Astrocyte (in vitro differentiated cells and primary cell): Measurements from ENCODE around the gene HOGA1. TPM values are rescaled to one million over a fixed set of nuclear protein-coding genes. Genes with fewer than 3 reads are reported as not detected.

Source experiments
- DNase-seq: peaks from one replicate; pipeline ENCODE4 v3.0.0-alpha.2; 2010; ENCODE audit warnings: low read depth
- FAIRE-seq: peaks from 2 replicates; lab custom pipeline; 2011; peaks lifted over from hg19 to GRCh38; lab: Jason Lieb, UNC
- H2AFZ ChIP-seq: 2 replicates; pipeline ENCODE4 v1.6.0; 2012; ENCODE audit warnings: low read depth, low read length, inconsistent platforms
- H3K27ac ChIP-seq: 2 replicates; pipeline ENCODE4 v1.5.1; 2011; ENCODE audit warnings: low read depth, low read length, inconsistent platforms
- H3K27me3 ChIP-seq: 2 replicates; pipeline ENCODE4 v1.6.0; 2011; ENCODE audit warnings: low read length, inconsistent platforms; ENCODE audit not compliant: insufficient read depth
- H3K36me3 ChIP-seq: 2 replicates; pipeline ENCODE4 v1.5.1; 2011; ENCODE audit warnings: low read length, inconsistent platforms; ENCODE audit not compliant: insufficient read depth
- H3K4me1 ChIP-seq: 2 replicates; pipeline ENCODE4 v1.5.1; 2011; ENCODE audit warnings: low read length, inconsistent platforms; ENCODE audit not compliant: insufficient read depth
- H3K4me2 ChIP-seq: 2 replicates; pipeline ENCODE4 v1.6.0; 2012; ENCODE audit warnings: low read length, inconsistent platforms
- H3K4me3 ChIP-seq: 2 replicates; pipeline ENCODE4 v1.5.1; 2011; ENCODE audit warnings: low read depth, mild to moderate bottlenecking, low read length, inconsistent platforms; ENCODE audit not compliant: insufficient read depth
- H3K79me2 ChIP-seq: 2 replicates; pipeline ENCODE4 v1.6.0; 2012; ENCODE audit warnings: mild to moderate bottlenecking, low read length, inconsistent platforms; ENCODE audit not compliant: insufficient read depth
- H3K9ac ChIP-seq: 2 replicates; pipeline ENCODE4 v1.6.0; 2012; ENCODE audit warnings: mild to moderate bottlenecking, low read length, inconsistent platforms
- H3K9me3 ChIP-seq: 2 replicates; pipeline ENCODE4 v1.5.1; 2012; ENCODE audit warnings: low read depth, mild to moderate bottlenecking, low read length, inconsistent platforms; ENCODE audit not compliant: insufficient read depth
- H4K20me1 ChIP-seq: 2 replicates; pipeline ENCODE4 v1.6.0; 2012; ENCODE audit warnings: low read length, inconsistent platforms; ENCODE audit not compliant: insufficient read depth
- H3K27ac Mint-ChIP-seq: one replicate; pipeline ENCODE4 v1.8.0; 2021; ENCODE audit warnings: mild to moderate bottlenecking, mixed read lengths; ENCODE audit not compliant: unreplicated experiment
- H3K27me3 Mint-ChIP-seq: one replicate; pipeline ENCODE4 v1.8.0; 2021; ENCODE audit warnings: low read depth, mixed read lengths; ENCODE audit not compliant: unreplicated experiment
- H3K36me3 Mint-ChIP-seq: one replicate; pipeline ENCODE4 v1.8.0; 2021; ENCODE audit warnings: low read depth, mixed read lengths; ENCODE audit not compliant: unreplicated experiment
- H3K4me1 Mint-ChIP-seq: one replicate; pipeline ENCODE4 v1.8.0; 2021; ENCODE audit warnings: low read depth, mixed read lengths; ENCODE audit not compliant: unreplicated experiment
- H3K4me3 Mint-ChIP-seq: one replicate; pipeline ENCODE4 v1.8.0; 2021; ENCODE audit warnings: mild to moderate bottlenecking, moderate library complexity, mixed read lengths; ENCODE audit not compliant: unreplicated experiment
- H3K9me3 Mint-ChIP-seq: one replicate; pipeline ENCODE4 v1.8.0; 2021; ENCODE audit warnings: mild to moderate bottlenecking, mixed read lengths; ENCODE audit not compliant: unreplicated experiment
- CTCF ChIP-seq: IDR thresholded peaks from 2 replicates; pipeline ENCODE4 v1.5.1; 2011; ENCODE audit warnings: low read depth, mild to moderate bottlenecking, inconsistent platforms, low read length, moderate library complexity; ENCODE audit not compliant: insufficient read depth
- EZH2 ChIP-seq: IDR thresholded peaks from 2 replicates; pipeline ENCODE4 v1.6.1; 2012; ENCODE audit warnings: mild to moderate bottlenecking, low read length, inconsistent platforms; ENCODE audit not compliant: insufficient read depth
- total RNA-seq: library from RNA; stranded (reverse); gene quantifications from 2 replicates; pipeline ENCODE4 v1.2.1, GENCODE V29; 2021

HOGA1 gene
- total RNA-seq, 1 donor from 2014 or later: 0.23 TPM

- Histone ChIP-seq H3K4me1 (no peaks in the 10 kb centered on the region), H4K20me1 (no peaks in the 10 kb centered on the region), H3K27me3 (no peaks in the 10 kb centered on the region), H3K27ac (no peak overlapping the region), H3K9me3 (no peaks in the 10 kb centered on the region), H2AFZ (no peak overlapping the region), H3K79me2 (no peaks in the 10 kb centered on the region), H3K9ac (no peak overlapping the region), H3K4me2 (no peak overlapping the region), H3K4me3 (no peak overlapping the region), H3K36me3 (no peaks in the 10 kb centered on the region)
- no peak overlapping the region for H3K4me3 Mint-ChIP-seq
- FAIRE-seq: no peak
- peaks cover 3% of the 10 kb centered on the region for H3K36me3 Mint-ChIP-seq
- DNase-seq: no peak
- H3K9me3 Mint-ChIP-seq: no peaks in the 10 kb centered on the region
- H3K27me3 Mint-ChIP-seq: no peaks in the 10 kb centered on the region
- TF ChIP-seq EZH2: no peak
- no peak for TF ChIP-seq CTCF
- H3K27ac Mint-ChIP-seq: no peak overlapping the region
- peaks cover 1% of the 10 kb centered on the region for H3K4me1 Mint-ChIP-seq
These were observed 3.5 kb upstream of the HOGA1 start for GRCh38 chr10:97580421-97581367.

GRCh38 chr10:97582169-97582568 lies 2.0 kb upstream of the HOGA1 start:
- FAIRE-seq (no peak), DNase-seq (no peak)
- no peak for TF ChIP-seq CTCF
- no peak for TF ChIP-seq EZH2

GRCh38 chr10:97583476-97583875 lies 713 bp upstream of the HOGA1 start:
- H3K9me3 Mint-ChIP-seq: no peaks in the 10 kb centered on the region
- peaks cover 1% of the 10 kb centered on the region for H3K4me1 Mint-ChIP-seq
- DNase-seq (no peak), FAIRE-seq (no peak)
- Histone ChIP-seq H3K36me3 (no peaks in the 10 kb centered on the region), H3K79me2 (no peaks in the 10 kb centered on the region), H3K4me1 (no peaks in the 10 kb centered on the region), H2AFZ (no peak overlapping the region), H3K9ac (no peak overlapping the region), H3K4me3 (no peak overlapping the region), H3K27ac (no peak overlapping the region), H4K20me1 (no peaks in the 10 kb centered on the region), H3K4me2 (no peak overlapping the region), H3K9me3 (no peaks in the 10 kb centered on the region), H3K27me3 (no peaks in the 10 kb centered on the region)
- H3K27ac Mint-ChIP-seq: no peak overlapping the region
- no peak for TF ChIP-seq CTCF
- no peak for TF ChIP-seq EZH2
- peaks cover 3% of the 10 kb centered on the region for H3K36me3 Mint-ChIP-seq
- no peak overlapping the region for H3K4me3 Mint-ChIP-seq
- H3K27me3 Mint-ChIP-seq: no peaks in the 10 kb centered on the region

More at GRCh38 chr10:97582169-97582568, 2.0 kb upstream of the HOGA1 start:
- H3K4me3 Mint-ChIP-seq: no peak overlapping the region
- H3K9me3 Mint-ChIP-seq: no peaks in the 10 kb centered on the region
- Histone ChIP-seq H3K9ac (no peak overlapping the region), H3K36me3 (no peaks in the 10 kb centered on the region), H3K4me1 (no peaks in the 10 kb centered on the region), H3K27ac (no peak overlapping the region), H3K27me3 (no peaks in the 10 kb centered on the region), H2AFZ (no peak overlapping the region), H3K9me3 (no peaks in the 10 kb centered on the region), H3K79me2 (no peaks in the 10 kb centered on the region), H3K4me3 (no peak overlapping the region), H4K20me1 (no peaks in the 10 kb centered on the region), H3K4me2 (no peak overlapping the region)
- no peaks in the 10 kb centered on the region for H3K27me3 Mint-ChIP-seq
- H3K36me3 Mint-ChIP-seq: peaks cover 3% of the 10 kb centered on the region
- no peak overlapping the region for H3K27ac Mint-ChIP-seq
- H3K4me1 Mint-ChIP-seq: peaks cover 1% of the 10 kb centered on the region
